ENCODE results near the gene COG5.
"Not testable (repeated sequence)": the region's sequence is repeated elsewhere in the genome, so short reads cannot be mapped to it uniquely, and the experiment has no call there.

COG5 gene

GRCh38 chr7:107224374-107225223, 339.1 kb downstream of the COG5 start:
- DNase-seq (ENCODE audit: low spot score in 2 of 2) (no peak), ATAC-seq (no peak)
- Mint-ChIP-seq H3K4me1 (no peaks in the 10 kb centered on the region), H3K9me3 (no peaks in the 10 kb centered on the region), H3K4me3 (no peak overlapping the region), H3K36me3 (peaks cover 23% of the 10 kb centered on the region), H3K27ac (peak overlapping the region; percentile 38)

DNA sequence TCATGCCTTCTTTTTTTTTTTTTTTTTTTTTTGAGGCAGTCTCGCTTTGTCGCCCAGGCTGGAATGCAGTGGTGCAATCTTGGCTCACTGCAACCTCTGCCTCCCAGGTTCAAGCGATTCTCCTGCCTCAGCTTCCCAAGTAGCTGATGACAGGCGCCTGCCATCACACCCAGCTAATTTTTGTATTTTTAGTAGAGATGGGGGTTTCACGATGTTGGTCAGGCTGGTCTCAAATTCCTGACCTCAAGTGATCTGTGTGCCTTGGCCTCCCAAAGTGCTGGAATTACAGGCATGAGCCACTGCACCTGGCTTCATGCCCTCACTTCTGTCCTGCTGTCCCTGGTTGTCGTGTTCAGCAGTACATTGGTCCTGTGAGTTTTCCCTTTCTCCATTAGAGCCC, 342.9 kb downstream of the COG5 start:
- H3K9me3 Mint-ChIP-seq; H3K27ac Mint-ChIP-seq; ATAC-seq; H3K36me3 Mint-ChIP-seq; H3K4me1 Mint-ChIP-seq; DNase-seq (ENCODE audit: low spot score in 2 of 2); H3K4me3 Mint-ChIP-seq: not testable (repeated sequence)

GRCh38 chr7:107220356-107220755, 343.4 kb downstream of the COG5 start:
- H3K4me3 Mint-ChIP-seq, result no peak overlapping the region
- no peaks in the 10 kb centered on the region for H3K4me1 Mint-ChIP-seq
- ATAC-seq (no peak), DNase-seq (ENCODE audit: low spot score in 2 of 2) (no peak)
- H3K9me3 Mint-ChIP-seq, result no peaks in the 10 kb centered on the region
- H3K27ac Mint-ChIP-seq, result no peak overlapping the region
- no peaks in the 10 kb centered on the region for H3K36me3 Mint-ChIP-seq

DNA sequence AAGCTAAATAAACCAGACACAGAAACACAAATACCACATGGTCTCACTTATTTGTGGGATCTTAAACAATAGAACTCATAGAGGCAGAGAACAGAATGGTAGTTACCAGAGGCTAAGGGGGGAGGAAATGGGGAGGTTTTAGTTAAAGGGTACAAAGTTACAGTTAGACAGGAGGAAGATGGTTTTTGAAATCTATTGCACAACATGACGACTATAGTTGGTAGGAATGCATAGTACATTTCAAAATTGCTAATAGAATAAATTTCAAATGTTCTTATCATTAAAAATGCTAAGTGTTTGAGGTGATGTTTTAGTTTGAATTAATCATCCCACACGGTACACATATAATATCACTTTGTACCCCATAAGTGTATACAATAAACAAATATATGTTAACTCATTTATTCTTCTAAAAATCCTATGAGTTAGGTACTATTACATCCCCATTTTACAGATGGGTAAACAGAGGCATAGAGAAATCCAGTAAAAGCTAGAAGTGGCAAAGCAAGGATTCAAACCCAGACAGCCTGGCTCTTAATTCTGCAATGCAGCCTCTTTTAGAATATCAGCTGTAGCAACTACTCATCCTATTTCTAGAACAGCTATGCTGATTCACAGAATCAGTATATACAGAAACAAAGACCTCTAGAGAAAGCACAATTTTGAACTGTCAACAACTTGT, 344.0 kb downstream of the COG5 start:
- no peak overlapping the region for H3K4me3 Mint-ChIP-seq
- ATAC-seq (no peak), DNase-seq (ENCODE audit: low spot score in 2 of 2) (no peak)
- H3K36me3 Mint-ChIP-seq, result no peaks in the 10 kb centered on the region
- peaks cover 5% of the 10 kb centered on the region for H3K9me3 Mint-ChIP-seq
- H3K4me1 Mint-ChIP-seq, result no peaks in the 10 kb centered on the region
- no peak overlapping the region for H3K27ac Mint-ChIP-seq

DNA sequence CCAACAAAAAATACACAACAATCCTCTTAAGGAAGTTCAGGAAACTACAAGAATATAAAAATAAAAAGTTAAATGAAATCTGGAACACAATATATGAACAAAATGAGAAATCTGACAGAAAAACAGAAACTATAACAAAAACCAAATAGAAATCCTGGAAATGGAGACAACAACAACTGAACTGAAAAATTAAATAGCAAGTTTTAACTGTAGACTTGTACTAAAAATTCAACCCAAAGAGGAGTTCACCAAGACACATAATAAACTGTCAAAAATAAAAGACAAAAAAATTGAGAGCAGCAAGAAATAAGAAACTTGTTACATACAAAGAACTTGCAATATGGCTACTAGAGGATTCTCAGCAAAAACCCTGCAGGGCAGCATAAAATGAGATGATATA, 349.8 kb downstream of the COG5 start:
- H3K4me3 Mint-ChIP-seq, result no peak overlapping the region
- H3K36me3 Mint-ChIP-seq, result peaks cover 13% of the 10 kb centered on the region
- H3K27ac Mint-ChIP-seq, result no peak overlapping the region
- ATAC-seq, result no peak
- no peak for DNase-seq (ENCODE audit: low spot score in 2 of 2)
- H3K4me1 Mint-ChIP-seq, result no peaks in the 10 kb centered on the region
- peaks cover 5% of the 10 kb centered on the region for H3K9me3 Mint-ChIP-seq

DNA sequence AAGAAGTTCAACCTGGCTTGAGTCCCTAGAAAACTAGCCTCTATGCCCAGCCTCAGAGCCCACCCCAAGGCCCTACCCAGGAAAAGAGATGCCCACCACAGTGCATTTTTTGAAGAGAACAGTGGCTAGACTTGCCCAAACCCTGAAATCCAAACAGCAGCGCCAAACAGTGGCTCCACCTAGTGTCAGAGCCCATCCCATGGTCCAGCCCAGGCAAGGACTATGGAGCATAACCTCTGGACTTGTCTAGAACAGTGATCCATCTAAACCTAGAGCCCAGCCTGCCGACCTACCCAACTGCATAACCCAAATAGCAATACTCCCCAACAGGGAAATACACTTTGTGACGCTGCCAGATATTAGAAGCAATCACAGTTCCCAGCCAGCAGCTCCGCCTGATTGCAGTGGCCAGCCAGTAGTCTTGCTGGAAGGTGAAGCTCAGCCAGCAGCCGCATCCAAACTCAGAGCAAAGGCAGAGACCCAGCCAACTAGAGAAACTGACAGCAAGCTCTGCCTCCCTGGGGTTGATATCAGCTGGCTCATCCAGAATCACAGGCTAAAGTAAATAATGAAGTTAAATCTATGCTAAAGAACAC, 350.4 kb downstream of the COG5 start:
- no peak for DNase-seq (ENCODE audit: low spot score in 2 of 2)
- Mint-ChIP-seq H3K4me1 (no peaks in the 10 kb centered on the region), H3K4me3 (no peak overlapping the region), H3K27ac (no peak overlapping the region), H3K36me3 (peaks cover 15% of the 10 kb centered on the region), H3K9me3 (peaks cover 5% of the 10 kb centered on the region)
- ATAC-seq, result no peak

DNA sequence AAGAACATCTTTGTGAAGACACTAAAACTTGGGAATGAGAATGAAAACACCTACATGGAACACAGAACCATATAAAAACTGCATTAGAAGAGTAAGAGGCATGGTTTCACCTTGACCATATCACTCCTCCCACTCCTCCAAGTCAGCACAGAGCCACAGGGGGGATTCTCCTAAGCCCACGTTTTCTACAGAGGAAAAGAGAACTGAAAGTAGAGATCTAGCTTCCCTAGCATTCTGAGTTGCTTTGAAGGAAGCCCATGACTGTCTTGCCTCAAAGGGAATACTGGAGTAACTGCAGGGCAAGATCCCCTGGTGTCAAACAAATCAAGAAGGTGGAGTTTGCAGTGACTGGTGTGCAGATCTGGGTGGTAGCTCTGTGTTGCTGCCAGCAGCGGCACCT, 351.0 kb downstream of the COG5 start:
- no peak for ATAC-seq
- DNase-seq (ENCODE audit: low spot score in 2 of 2), result no peak
- Mint-ChIP-seq H3K4me3 (no peak overlapping the region), H3K9me3 (peaks cover 5% of the 10 kb centered on the region), H3K36me3 (peaks cover 15% of the 10 kb centered on the region), H3K27ac (no peak overlapping the region), H3K4me1 (no peaks in the 10 kb centered on the region)

DNA sequence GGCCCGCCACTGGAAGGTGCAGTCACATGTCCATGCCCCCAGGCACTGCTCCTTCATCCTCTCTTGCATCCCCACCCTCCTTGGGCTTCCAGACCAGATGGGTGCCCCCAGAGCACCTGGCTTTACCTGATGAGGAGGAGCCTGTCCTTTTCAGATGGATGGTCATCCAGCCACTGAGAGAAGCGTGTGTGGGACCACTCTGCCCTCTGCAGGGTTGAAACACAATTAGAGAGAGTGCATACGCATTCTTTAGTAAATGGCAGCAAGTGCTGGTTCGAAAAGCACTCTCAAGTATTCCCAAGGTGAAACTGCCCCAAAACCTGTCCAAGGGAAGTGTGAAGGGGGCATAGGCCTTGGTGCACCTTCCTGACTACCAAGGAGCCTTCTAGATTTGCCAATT, 353.3 kb downstream of the COG5 start:
- Mint-ChIP-seq H3K4me1 (no peaks in the 10 kb centered on the region), H3K36me3 (peaks cover 30% of the 10 kb centered on the region), H3K9me3 (peaks cover 5% of the 10 kb centered on the region), H3K27ac (peak overlapping the region; percentile 58), H3K4me3 (no peak overlapping the region)
- DNase-seq (ENCODE audit: low spot score in 2 of 2) (no peak), ATAC-seq (no peak)

DNA sequence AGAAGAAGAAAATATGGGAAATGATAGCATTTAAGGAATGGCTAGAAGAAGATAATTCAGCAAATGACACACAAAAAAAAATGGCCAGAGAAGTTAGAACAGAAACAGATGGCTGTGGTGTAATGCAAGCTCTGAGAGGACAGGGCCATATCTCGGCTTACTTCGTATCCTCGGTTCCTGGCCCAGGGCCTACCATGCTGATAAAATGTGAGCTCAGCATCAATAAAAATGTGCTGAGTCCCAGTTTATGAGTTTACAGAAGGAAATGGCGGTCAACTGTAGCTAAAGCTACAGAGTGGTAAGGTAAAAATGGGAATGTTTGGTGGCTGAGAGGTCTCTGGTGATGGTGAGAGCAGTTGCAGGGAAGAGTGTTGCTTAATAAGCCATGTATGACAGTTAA, 354.2 kb downstream of the COG5 start:
- no peaks in the 10 kb centered on the region for H3K9me3 Mint-ChIP-seq
- DNase-seq (ENCODE audit: low spot score in 2 of 2), result no peak
- no peak overlapping the region for H3K4me3 Mint-ChIP-seq
- ATAC-seq, result no peak
- peak overlapping the region; percentile 58 for H3K27ac Mint-ChIP-seq
- peaks cover 37% of the 10 kb centered on the region for H3K36me3 Mint-ChIP-seq
- no peaks in the 10 kb centered on the region for H3K4me1 Mint-ChIP-seq

DNA sequence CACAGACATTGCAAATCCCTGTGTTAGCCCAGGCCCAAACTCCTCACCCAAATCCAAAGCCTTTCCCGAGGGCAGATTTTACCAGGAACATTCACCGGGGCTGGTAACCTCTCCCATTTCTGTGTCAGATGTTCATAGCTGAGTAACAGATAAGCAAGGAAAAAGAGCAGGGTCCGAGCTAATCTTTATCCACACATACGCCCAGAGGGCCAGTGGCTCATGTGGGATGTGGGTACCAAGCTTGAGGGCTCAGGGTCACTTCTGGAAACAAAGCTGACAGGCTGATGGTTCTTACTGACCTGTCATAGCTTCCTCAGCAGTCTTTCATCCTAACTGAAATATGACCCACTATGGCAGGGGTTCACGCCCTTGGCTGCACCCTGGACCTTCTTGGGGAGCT, 355.2 kb downstream of the COG5 start:
- peaks cover 47% of the 10 kb centered on the region for H3K36me3 Mint-ChIP-seq
- no peak for ATAC-seq
- no peaks in the 10 kb centered on the region for H3K4me1 Mint-ChIP-seq

DNA sequence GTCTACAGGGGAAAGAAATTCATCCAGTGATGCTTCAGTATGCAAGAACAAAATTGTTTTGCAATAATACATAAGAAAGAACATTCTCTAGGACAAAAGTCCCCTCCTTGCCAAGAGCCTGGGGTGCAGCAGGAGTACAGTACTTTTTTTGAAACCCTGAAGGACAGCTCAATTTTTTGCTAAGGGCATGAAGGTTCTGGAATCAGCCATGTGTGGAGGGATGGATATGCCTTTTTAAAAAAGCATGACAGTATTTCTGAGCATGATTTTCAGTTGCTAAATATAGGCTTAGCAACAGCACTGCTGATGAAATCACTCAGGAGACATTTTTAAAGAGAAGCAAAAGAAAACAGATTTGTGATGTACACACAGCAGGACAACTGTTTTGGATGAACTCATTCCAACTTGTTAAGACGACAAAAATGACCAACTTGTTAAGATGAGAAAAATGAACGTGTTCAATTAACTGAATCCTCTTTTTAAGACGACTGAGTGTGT, 355.6 kb downstream of the COG5 start:
- peak overlapping the region; percentile 26 for H3K27ac Mint-ChIP-seq
- H3K9me3 Mint-ChIP-seq, result no peaks in the 10 kb centered on the region
- peaks cover 52% of the 10 kb centered on the region for H3K36me3 Mint-ChIP-seq
- H3K4me1 Mint-ChIP-seq, result no peaks in the 10 kb centered on the region
- ATAC-seq, result no peak
- DNase-seq (ENCODE audit: low spot score in 2 of 2), result no peak
- no peak overlapping the region for H3K4me3 Mint-ChIP-seq

More for the DNA sequence above, 355.2 kb downstream of the COG5 start:
- H3K27ac Mint-ChIP-seq, result no peak overlapping the region
- H3K4me3 Mint-ChIP-seq, result no peak overlapping the region
- H3K9me3 Mint-ChIP-seq, result no peaks in the 10 kb centered on the region
- no peak for DNase-seq (ENCODE audit: low spot score in 2 of 2)

DNA sequence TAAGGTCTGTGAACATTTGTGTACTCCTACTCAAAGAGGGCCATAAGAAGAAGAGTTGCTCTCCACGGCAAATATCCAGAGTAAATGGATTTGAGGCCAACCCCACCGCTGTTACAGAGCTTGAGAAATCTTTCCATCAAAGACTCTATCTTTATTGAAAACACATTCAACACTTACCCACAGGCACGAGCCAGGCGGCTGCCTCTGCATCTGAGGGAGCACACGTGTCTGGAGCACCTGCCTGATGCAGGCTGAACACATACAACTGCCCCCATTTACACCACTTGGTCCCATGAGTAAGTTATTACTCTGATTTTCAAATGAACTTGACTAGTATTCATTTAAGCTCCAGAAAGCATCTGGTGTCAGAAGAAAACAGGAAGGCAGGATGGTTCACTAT, 356.3 kb downstream of the COG5 start:
- Mint-ChIP-seq H3K9me3 (no peaks in the 10 kb centered on the region), H3K36me3 (peaks cover 58% of the 10 kb centered on the region), H3K4me1 (no peaks in the 10 kb centered on the region), H3K4me3 (no peak overlapping the region), H3K27ac (peak overlapping the region; percentile 26)
- DNase-seq (ENCODE audit: low spot score in 2 of 2) (no peak), ATAC-seq (no peak)

DNA sequence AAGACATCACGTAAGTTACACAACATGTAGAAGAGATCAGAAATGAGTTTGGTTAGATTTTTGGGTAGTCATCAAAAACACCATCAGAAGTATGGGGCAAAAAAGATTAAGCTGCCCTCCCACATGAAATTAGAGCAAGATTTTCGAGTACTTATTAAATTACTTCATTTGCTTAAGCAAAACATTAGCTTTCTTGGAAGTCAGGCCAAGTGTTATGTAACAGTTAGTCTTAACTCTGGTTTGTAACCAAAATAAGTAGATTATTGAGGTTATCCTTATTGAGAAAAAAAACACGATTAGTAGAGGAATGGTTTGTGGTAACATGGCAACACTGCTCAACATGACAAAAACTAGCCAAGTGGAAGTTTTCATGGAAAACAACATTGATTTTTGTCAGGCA, 357.0 kb downstream of the COG5 start:
- ATAC-seq, result no peak
- Mint-ChIP-seq H3K27ac (no peak overlapping the region), H3K36me3 (peaks cover 66% of the 10 kb centered on the region)

GRCh38 chr7:107206136-107206535, 357.6 kb downstream of the COG5 start:
- Mint-ChIP-seq H3K27ac (no peak overlapping the region), H3K4me3 (no peak overlapping the region), H3K9me3 (no peaks in the 10 kb centered on the region), H3K36me3 (peaks cover 72% of the 10 kb centered on the region), H3K4me1 (no peaks in the 10 kb centered on the region)
- ATAC-seq, result no peak
- no peak for DNase-seq (ENCODE audit: low spot score in 2 of 2)

More for the DNA sequence above, 357.0 kb downstream of the COG5 start:
- no peak overlapping the region for H3K4me3 Mint-ChIP-seq
- no peak for DNase-seq (ENCODE audit: low spot score in 2 of 2)
- H3K9me3 Mint-ChIP-seq, result no peaks in the 10 kb centered on the region
- H3K4me1 Mint-ChIP-seq, result no peaks in the 10 kb centered on the region

DNA sequence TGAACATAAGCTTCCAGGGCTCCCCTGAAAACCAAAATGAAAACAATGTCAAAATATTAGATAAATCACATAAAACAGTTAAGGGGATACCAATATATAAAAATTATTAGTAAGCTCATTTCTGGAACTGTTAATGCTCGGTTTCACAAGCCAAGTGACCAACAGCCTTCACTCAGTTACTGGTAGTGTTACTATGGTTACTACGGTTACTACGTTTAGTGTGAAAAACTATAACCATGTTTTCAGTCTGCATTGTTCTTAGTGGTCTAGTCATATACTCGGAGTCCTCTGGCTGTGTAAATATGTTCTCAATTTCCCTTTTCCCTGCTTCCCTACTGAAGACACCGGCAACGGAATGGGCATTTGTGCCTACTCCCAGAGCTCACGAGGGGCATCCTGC, 360.1 kb downstream of the COG5 start:
- Mint-ChIP-seq H3K9me3 (no peaks in the 10 kb centered on the region), H3K4me3 (no peak overlapping the region), H3K36me3 (peaks cover 82% of the 10 kb centered on the region), H3K4me1 (no peaks in the 10 kb centered on the region), H3K27ac (no peak overlapping the region)
- DNase-seq (ENCODE audit: low spot score in 2 of 2) (no peak), ATAC-seq (no peak)
